GM12878 (cell line): Measurements from ENCODE around the gene IRF9. TPM values are rescaled to one million over a fixed set of nuclear protein-coding genes. Genes with fewer than 3 reads are reported as not detected.

Source experiments
- CBFB ChIP-seq: IDR thresholded peaks from 2 replicates; pipeline ENCODE4 v1.6.1; 2016; ENCODE audit warnings: antibody characterized with exemption, low read depth
- CHD1 ChIP-seq: IDR thresholded peaks from 2 replicates; pipeline ENCODE4 v1.6.1; 2012; ENCODE audit warnings: low read depth, low read length, improper control_type of control experiment
- CREM ChIP-seq: IDR thresholded peaks from 2 replicates; pipeline ENCODE4 v1.6.1; 2014; ENCODE audit warnings: antibody characterized with exemption, low read depth
- EZH2 ChIP-seq: IDR thresholded peaks from 2 replicates; pipeline ENCODE4 v1.6.1; 2012; ENCODE audit warnings: low read depth, mild to moderate bottlenecking, control low read depth, inconsistent platforms, low read length, borderline replicate concordance; ENCODE audit not compliant: control insufficient read depth
- GATAD2B ChIP-seq: fragments of 450-650 bp; conservative IDR thresholded peaks from 2 replicates; pipeline ENCODE4 v1.6.1; 2017; ENCODE audit warnings: low read depth, mild to moderate bottlenecking, moderate library complexity
- HCFC1 ChIP-seq: fragments of 150-350 bp; IDR thresholded peaks from 2 replicates; pipeline ENCODE4 v1.6.1; 2014; ENCODE audit warnings: low read length
- KDM1A ChIP-seq: fragments of 200-600 bp; sonication (generic); IDR thresholded peaks from 2 replicates; pipeline ENCODE4 v1.6.1; 2016; ENCODE audit warnings: borderline replicate concordance
- LARP7 ChIP-seq: fragments of 450-650 bp; IDR thresholded peaks from 2 replicates; pipeline ENCODE4 v1.6.1; 2017; ENCODE audit warnings: mild to moderate bottlenecking
- MYC ChIP-seq: IDR thresholded peaks from 2 replicates; pipeline ENCODE4 v1.6.1; 2011; ENCODE audit warnings: mild to moderate bottlenecking, low read length, moderate library complexity, inconsistent platforms; ENCODE audit not compliant: insufficient read depth, insufficient replicate concordance, insufficient read length, severe bottlenecking
- NFIC ChIP-seq: IDR thresholded peaks from 2 replicates; pipeline ENCODE4 v1.6.1; 2012; ENCODE audit warnings: low read depth, mild to moderate bottlenecking, inconsistent platforms, low read length, moderate library complexity
- POLR2AphosphoS2 ChIP-seq: IDR thresholded peaks from 2 replicates; pipeline ENCODE4 v1.6.1; 2011; ENCODE audit warnings: low read depth, mild to moderate bottlenecking, low read length, improper control_type of control experiment, moderate library complexity
- RAD51 ChIP-seq: fragments of 450-650 bp; IDR thresholded peaks from 2 replicates; pipeline ENCODE4 v1.6.1; 2016; ENCODE audit warnings: moderate library complexity, mild to moderate bottlenecking, inconsistent platforms
- SRF ChIP-seq, 2 experiments: IDR thresholded peaks; 2 replicates each; pipeline ENCODE4 v1.6.1; 2011; ENCODE audit warnings: low read depth in 2 of 2, low read length in 2 of 2, mild to moderate bottlenecking in 1 of 2, moderate library complexity in 1 of 2
- polyA plus RNA-seq, 11 experiments: library from polyadenylated mRNA; depleted of rRNA in 4 of 11; unstranded in 6 of 11; stranded (reverse) in 5 of 11; fragments of >200 nt; fragmentation: Nextera tagmentation in 4 of 11; fragmentation: Illumina TruSeq in 1 of 11; extraction: Ambion mirVana in 4 of 11; extraction: Trizol in 1 of 11; gene quantifications; 1 replicate in 1 of 11; 2 replicates in 10 of 11; pipeline versions ENCODE4 v1.2.1 to v1.2.3, GENCODE V29; 2011 to 2016; ENCODE audit warnings: inconsistent platforms in 2 of 11, missing spikeins in 2 of 11, low read depth in 1 of 11
- total RNA-seq, 4 experiments: library from RNA; depleted of rRNA in 3 of 4; stranded (reverse); fragments of >200 nt in 3 of 4; fragmentation: Illumina TruSeq in 1 of 4; extraction: Trizol in 1 of 4; gene quantifications; 2 replicates each; pipeline versions ENCODE4 v1.2.1 to v1.2.3, GENCODE V29; 2013 to 2021
- TF ChIP-seq, protein P1 (sequence below): fragments of 150-350 bp; IDR thresholded peaks from 2 replicates; pipeline ENCODE4 v1.6.1; 2016; ENCODE audit warnings: low read depth, low read length
- TF ChIP-seq, protein P2 (sequence below): fragments of 450-650 bp; formaldehyde crosslinking; IDR thresholded peaks from 2 replicates; pipeline ENCODE4 v1.4.0; 2020; ENCODE audit warnings: mild to moderate bottlenecking, moderate library complexity
- TF ChIP-seq, protein P3 (sequence below): fragments of 450-650 bp; IDR thresholded peaks from 2 replicates; pipeline ENCODE4 v1.6.1; 2017; ENCODE audit warnings: antibody characterized with exemption, mild to moderate bottlenecking, moderate library complexity
- TF ChIP-seq, protein P4 (sequence below): fragments of 450-650 bp; IDR thresholded peaks from 2 replicates; pipeline ENCODE4 v1.6.1; 2017; ENCODE audit warnings: mild to moderate bottlenecking

The IRF9 gene
- total and polyA plus RNA-seq, 10 of the 15 experiments (the other 5 are each of a cell fraction or from before 2014, with no cell fraction given) = 47.6 to 234 (median 148) TPM

DNA sequence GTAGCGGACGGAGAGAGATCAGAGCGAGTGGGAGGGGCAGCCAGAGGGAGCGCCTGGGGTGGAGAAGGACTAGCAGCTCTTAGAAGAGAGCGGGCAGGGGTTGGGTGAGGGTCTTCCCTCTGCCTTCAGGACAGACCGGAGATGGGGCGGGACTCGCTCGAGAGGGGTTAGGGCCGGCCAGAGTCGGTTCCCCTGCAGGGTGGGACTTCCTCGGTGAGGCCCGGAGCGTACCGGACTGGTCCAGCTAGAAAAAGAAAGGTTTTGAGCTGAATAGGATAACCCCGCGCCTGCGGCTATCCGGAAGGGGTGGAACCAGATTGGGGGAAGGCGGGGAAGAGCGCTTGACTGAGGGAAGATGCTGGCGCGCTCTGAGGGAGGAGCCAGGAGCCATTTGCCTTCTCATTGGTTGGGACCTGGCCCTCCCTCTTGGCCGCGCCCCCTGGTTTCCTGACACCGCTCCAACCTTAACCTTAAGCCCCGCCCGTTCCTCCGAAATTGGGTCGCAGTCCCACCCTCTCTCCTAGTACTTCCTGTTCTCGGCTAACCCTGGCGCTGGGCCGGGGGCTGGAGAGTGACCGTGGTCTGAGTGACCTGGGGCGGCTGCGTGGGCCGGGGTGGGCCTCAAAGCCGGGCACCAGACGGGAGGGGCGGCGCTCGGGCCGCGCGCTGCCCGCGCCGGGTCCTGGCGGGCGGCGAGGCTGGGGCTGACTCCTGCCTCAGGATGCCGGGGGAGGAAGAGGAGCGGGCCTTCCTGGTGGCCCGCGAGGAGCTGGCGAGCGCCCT is 13.9 kb upstream of the IRF9 start, which contains the start of gene RNF31 (continued):
- TF ChIP-seq RAD51 = no peak
- no peak; the same call in 1 of the 2 replicates for TF ChIP-seq POLR2AphosphoS2
- TF ChIP-seq LARP7 = peak; percentile 86
- TF ChIP-seq EZH2 = no peak
- TF ChIP-seq HCFC1 = no peak
- TF ChIP-seq GATAD2B = peak; percentile 31
- TF ChIP-seq SRF (IDR thresholded peaks at IDR 0.05; ENCODE audit: low read depth in 2 of 2, low read length in 2 of 2) = 0 out of 4 replicates have a peak, but pooled peaks have one; percentile 1 to 19
- no peak for TF ChIP-seq MYC
- TF ChIP-seq CBFB = peak; percentile 19; the same call in 1 of the 2 replicates
- no peak for TF ChIP-seq NFIC
- no peak for TF ChIP-seq CREM
- TF ChIP-seq, protein P1, sequence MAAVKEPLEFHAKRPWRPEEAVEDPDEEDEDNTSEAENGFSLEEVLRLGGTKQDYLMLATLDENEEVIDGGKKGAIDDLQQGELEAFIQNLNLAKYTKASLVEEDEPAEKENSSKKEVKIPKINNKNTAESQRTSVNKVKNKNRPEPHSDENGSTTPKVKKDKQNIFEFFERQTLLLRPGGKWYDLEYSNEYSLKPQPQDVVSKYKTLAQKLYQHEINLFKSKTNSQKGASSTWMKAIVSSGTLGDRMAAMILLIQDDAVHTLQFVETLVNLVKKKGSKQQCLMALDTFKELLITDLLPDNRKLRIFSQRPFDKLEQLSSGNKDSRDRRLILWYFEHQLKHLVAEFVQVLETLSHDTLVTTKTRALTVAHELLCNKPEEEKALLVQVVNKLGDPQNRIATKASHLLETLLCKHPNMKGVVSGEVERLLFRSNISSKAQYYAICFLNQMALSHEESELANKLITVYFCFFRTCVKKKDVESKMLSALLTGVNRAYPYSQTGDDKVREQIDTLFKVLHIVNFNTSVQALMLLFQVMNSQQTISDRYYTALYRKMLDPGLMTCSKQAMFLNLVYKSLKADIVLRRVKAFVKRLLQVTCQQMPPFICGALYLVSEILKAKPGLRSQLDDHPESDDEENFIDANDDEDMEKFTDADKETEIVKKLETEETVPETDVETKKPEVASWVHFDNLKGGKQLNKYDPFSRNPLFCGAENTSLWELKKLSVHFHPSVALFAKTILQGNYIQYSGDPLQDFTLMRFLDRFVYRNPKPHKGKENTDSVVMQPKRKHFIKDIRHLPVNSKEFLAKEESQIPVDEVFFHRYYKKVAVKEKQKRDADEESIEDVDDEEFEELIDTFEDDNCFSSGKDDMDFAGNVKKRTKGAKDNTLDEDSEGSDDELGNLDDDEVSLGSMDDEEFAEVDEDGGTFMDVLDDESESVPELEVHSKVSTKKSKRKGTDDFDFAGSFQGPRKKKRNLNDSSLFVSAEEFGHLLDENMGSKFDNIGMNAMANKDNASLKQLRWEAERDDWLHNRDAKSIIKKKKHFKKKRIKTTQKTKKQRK = no peak
- TF ChIP-seq, protein P2, sequence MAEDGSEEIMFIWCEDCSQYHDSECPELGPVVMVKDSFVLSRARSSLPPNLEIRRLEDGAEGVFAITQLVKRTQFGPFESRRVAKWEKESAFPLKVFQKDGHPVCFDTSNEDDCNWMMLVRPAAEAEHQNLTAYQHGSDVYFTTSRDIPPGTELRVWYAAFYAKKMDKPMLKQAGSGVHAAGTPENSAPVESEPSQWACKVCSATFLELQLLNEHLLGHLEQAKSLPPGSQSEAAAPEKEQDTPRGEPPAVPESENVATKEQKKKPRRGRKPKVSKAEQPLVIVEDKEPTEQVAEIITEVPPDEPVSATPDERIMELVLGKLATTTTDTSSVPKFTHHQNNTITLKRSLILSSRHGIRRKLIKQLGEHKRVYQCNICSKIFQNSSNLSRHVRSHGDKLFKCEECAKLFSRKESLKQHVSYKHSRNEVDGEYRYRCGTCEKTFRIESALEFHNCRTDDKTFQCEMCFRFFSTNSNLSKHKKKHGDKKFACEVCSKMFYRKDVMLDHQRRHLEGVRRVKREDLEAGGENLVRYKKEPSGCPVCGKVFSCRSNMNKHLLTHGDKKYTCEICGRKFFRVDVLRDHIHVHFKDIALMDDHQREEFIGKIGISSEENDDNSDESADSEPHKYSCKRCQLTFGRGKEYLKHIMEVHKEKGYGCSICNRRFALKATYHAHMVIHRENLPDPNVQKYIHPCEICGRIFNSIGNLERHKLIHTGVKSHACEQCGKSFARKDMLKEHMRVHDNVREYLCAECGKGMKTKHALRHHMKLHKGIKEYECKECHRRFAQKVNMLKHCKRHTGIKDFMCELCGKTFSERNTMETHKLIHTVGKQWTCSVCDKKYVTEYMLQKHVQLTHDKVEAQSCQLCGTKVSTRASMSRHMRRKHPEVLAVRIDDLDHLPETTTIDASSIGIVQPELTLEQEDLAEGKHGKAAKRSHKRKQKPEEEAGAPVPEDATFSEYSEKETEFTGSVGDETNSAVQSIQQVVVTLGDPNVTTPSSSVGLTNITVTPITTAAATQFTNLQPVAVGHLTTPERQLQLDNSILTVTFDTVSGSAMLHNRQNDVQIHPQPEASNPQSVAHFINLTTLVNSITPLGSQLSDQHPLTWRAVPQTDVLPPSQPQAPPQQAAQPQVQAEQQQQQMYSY (CRISPR knock-in tag) = no peak
- no peak for TF ChIP-seq KDM1A
- TF ChIP-seq, protein P3, sequence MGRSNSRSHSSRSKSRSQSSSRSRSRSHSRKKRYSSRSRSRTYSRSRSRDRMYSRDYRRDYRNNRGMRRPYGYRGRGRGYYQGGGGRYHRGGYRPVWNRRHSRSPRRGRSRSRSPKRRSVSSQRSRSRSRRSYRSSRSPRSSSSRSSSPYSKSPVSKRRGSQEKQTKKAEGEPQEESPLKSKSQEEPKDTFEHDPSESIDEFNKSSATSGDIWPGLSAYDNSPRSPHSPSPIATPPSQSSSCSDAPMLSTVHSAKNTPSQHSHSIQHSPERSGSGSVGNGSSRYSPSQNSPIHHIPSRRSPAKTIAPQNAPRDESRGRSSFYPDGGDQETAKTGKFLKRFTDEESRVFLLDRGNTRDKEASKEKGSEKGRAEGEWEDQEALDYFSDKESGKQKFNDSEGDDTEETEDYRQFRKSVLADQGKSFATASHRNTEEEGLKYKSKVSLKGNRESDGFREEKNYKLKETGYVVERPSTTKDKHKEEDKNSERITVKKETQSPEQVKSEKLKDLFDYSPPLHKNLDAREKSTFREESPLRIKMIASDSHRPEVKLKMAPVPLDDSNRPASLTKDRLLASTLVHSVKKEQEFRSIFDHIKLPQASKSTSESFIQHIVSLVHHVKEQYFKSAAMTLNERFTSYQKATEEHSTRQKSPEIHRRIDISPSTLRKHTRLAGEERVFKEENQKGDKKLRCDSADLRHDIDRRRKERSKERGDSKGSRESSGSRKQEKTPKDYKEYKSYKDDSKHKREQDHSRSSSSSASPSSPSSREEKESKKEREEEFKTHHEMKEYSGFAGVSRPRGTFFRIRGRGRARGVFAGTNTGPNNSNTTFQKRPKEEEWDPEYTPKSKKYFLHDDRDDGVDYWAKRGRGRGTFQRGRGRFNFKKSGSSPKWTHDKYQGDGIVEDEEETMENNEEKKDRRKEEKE = no peak
- no peak for TF ChIP-seq CHD1
- TF ChIP-seq, protein P4, sequence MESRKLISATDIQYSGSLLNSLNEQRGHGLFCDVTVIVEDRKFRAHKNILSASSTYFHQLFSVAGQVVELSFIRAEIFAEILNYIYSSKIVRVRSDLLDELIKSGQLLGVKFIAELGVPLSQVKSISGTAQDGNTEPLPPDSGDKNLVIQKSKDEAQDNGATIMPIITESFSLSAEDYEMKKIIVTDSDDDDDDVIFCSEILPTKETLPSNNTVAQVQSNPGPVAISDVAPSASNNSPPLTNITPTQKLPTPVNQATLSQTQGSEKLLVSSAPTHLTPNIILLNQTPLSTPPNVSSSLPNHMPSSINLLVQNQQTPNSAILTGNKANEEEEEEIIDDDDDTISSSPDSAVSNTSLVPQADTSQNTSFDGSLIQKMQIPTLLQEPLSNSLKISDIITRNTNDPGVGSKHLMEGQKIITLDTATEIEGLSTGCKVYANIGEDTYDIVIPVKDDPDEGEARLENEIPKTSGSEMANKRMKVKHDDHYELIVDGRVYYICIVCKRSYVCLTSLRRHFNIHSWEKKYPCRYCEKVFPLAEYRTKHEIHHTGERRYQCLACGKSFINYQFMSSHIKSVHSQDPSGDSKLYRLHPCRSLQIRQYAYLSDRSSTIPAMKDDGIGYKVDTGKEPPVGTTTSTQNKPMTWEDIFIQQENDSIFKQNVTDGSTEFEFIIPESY = no peak
